Sigmoid colon (tissue), 7 donors: Measurements from ENCODE around the gene CCDC187. TPM values are rescaled to one million over a fixed set of nuclear protein-coding genes. Genes with fewer than 3 reads are reported as not detected.

Experiments
- DNase-seq: peaks from one replicate; pipeline ENCODE4 v3.0.0-alpha.2; 2019
- H3K27ac ChIP-seq, 4 donors: fragments of 200-600 bp; sonication (generic); one replicate each; pipeline ENCODE4 v1.5.1; 2016 to 2019; ENCODE audit warnings: mild to moderate bottlenecking in 1 of 4
- H3K27me3 ChIP-seq, 3 donors: fragments of 200-600 bp; sonication (generic); one replicate each; pipeline ENCODE4 v1.5.1; 2019; ENCODE audit warnings: mild to moderate bottlenecking in 1 of 3
- H3K36me3 ChIP-seq, 4 donors: fragments of 200-600 bp; sonication (generic); one replicate each; pipeline ENCODE4 v1.5.1; 2016 to 2019
- H3K4me1 ChIP-seq, 4 donors: fragments of 200-600 bp; sonication (generic); one replicate each; pipeline ENCODE4 v1.5.1; 2017 to 2019
- H3K4me3 ChIP-seq, 4 donors: fragments of 200-600 bp; sonication (generic); one replicate each; pipeline ENCODE4 v1.5.1; 2017 to 2019; ENCODE audit warnings: mild to moderate bottlenecking in 2 of 4, moderate library complexity in 1 of 4
- H3K9me3 ChIP-seq, 4 donors: fragments of 200-600 bp in 3 of 4; sonication (generic) in 3 of 4; one replicate each; pipeline versions ENCODE4 v1.5.1 to v1.6.1; 2013 to 2019
- CTCF ChIP-seq, 4 experiments: fragments of 450-650 bp in 3 of 4; fragments of 200-600 bp in 1 of 4; IDR thresholded peaks; one replicate each; pipeline ENCODE4 v1.5.1; 2016 to 2019; ENCODE audit warnings: antibody characterized with exemption in 4 of 4, mild to moderate bottlenecking in 3 of 4, moderate library complexity in 2 of 4
- EP300 ChIP-seq, 4 donors: sonication (generic); formaldehyde crosslinking; IDR thresholded peaks; one replicate each; pipeline ENCODE4 v1.6.1; 2017; ENCODE audit warnings: antibody characterized with exemption in 4 of 4
- POLR2A ChIP-seq, 2 donors: fragments of 450-650 bp; IDR thresholded peaks; one replicate each; pipeline ENCODE4 v1.6.1; 2016; ENCODE audit warnings: antibody characterized with exemption in 2 of 2, mild to moderate bottlenecking in 2 of 2, moderate library complexity in 2 of 2
- POLR2AphosphoS5 ChIP-seq, 4 donors: sonication (generic); formaldehyde crosslinking; IDR thresholded peaks; one replicate each; pipeline ENCODE4 v1.6.1; 2017; ENCODE audit warnings: antibody characterized with exemption in 4 of 4
- WGBS, 2 donors: extraction: QIAGEN DNeasy Blood & Tissue Kit; methylation state at CpG; one replicate each; pipeline ENCODE4 v1.1.7; 2013; 5-methylcytosine and 5-hydroxymethylcytosine counted together
- intact Hi-C: fragments of 100-400 bp; cut with DNase I; formaldehyde crosslinking; loops from one replicate; pipeline ENCODE4 v1.15.1; 2023
- polyA plus RNA-seq, 3 donors: library from polyadenylated mRNA; stranded (reverse); fragments of 200-250 nt; gene quantifications; one replicate each; pipeline ENCODE4 v1.2.3, GENCODE V29; 2013
- total RNA-seq, 4 donors: library from RNA; depleted of rRNA; stranded (reverse); fragments of >200 nt; gene quantifications; one replicate each; pipeline ENCODE4 v1.1.0, GENCODE V29; 2016
- donor health status: healthy with polysubstance abuse.
- donor health status: Bipolar disorder and iron deficiency.
- donor health status: healthy.

Gene CCDC187
- total and polyA plus RNA-seq, 7 donors, result 0.32 TPM; not detected in 6

GRCh38 chr9:136331556-136332481, 27.9 kb upstream of the CCDC187 start:
- TF ChIP-seq POLR2A (IDR thresholded peaks at IDR 0.05) (no peak), POLR2AphosphoS5 (IDR thresholded peaks at IDR 0.05) (no peak), EP300 (IDR thresholded peaks at IDR 0.05) (no peak), CTCF (IDR thresholded peaks at IDR 0.05) (no peak)
- no peak for DNase-seq
- no peak overlapping the region for H3K27ac ChIP-seq
- intact Hi-C loops, result no loop called here
- H3K4me3 ChIP-seq, result no peak overlapping the region
- WGBS, 2 donors, result 46 to 85% methylated on average over 46 of the region's 46 CpGs
- no peaks in the 10 kb centered on the region for H3K9me3 ChIP-seq
- H3K27me3 ChIP-seq, result no peaks in the 10 kb centered on the region
- peaks cover 0 to 10% (median 2%) of the 10 kb centered on the region in 4 donors for H3K36me3 ChIP-seq
- peaks cover 0 to 28% (median 22%) of the 10 kb centered on the region in 4 donors for H3K4me1 ChIP-seq

- intact Hi-C loops, result no loop called here
- no peak for DNase-seq
- WGBS, 2 donors, result 74 to 90% methylated on average over 15 of the region's 15 CpGs
- Histone ChIP-seq H3K36me3 (peaks cover 0 to 3% (median 1%) of the 10 kb centered on the region in 4 donors), H3K4me3 (no peak overlapping the region), H3K4me1 (peaks cover 0 to 36% (median 28%) of the 10 kb centered on the region in 4 donors), H3K27ac (no peak overlapping the region), H3K27me3 (no peaks in the 10 kb centered on the region), H3K9me3 (no peaks in the 10 kb centered on the region)
- TF ChIP-seq POLR2A (IDR thresholded peaks at IDR 0.05), result no peak
- TF ChIP-seq EP300 (IDR thresholded peaks at IDR 0.05), result no peak
- TF ChIP-seq CTCF (IDR thresholded peaks at IDR 0.05), result no peak
- no peak for TF ChIP-seq POLR2AphosphoS5 (IDR thresholded peaks at IDR 0.05)
Observed at GRCh38 chr9:136331030-136331429, 27.1 kb upstream of the CCDC187 start.

- Histone ChIP-seq H3K36me3 (peaks cover 0 to 3% (median 0%) of the 10 kb centered on the region in 4 donors), H3K27me3 (no peaks in the 10 kb centered on the region), H3K4me1 (peaks cover 0 to 37% (median 28%) of the 10 kb centered on the region in 4 donors), H3K9me3 (no peaks in the 10 kb centered on the region), H3K4me3 (no peak overlapping the region), H3K27ac (no peak overlapping the region)
- WGBS, 2 donors, result 73 to 82% methylated on average over 14 of the region's 14 CpGs
- DNase-seq, result no peak
- TF ChIP-seq CTCF (IDR thresholded peaks at IDR 0.05), result no peak
- no peak for TF ChIP-seq POLR2AphosphoS5 (IDR thresholded peaks at IDR 0.05)
- no peak for TF ChIP-seq EP300 (IDR thresholded peaks at IDR 0.05)
- TF ChIP-seq POLR2A (IDR thresholded peaks at IDR 0.05), result no peak
- intact Hi-C loops, result no loop called here
Observed at GRCh38 chr9:136330406-136330990, 26.6 kb upstream of the CCDC187 start.

GRCh38 chr9:136329636-136330405, 25.9 kb upstream of the CCDC187 start:
- peaks cover 0 to 3% (median 0%) of the 10 kb centered on the region in 4 donors for H3K36me3 ChIP-seq
- H3K27ac ChIP-seq, result no peak overlapping the region
- peaks cover 0 to 37% (median 28%) of the 10 kb centered on the region in 4 donors for H3K4me1 ChIP-seq
- intact Hi-C loops, result loop anchor here (5.0 to 10.0 kb wide), 2 partner anchors 32 to 315 kb away; partner anchors contain the start of gene DNLZ
- no peak for TF ChIP-seq POLR2AphosphoS5 (IDR thresholded peaks at IDR 0.05)
- TF ChIP-seq POLR2A (IDR thresholded peaks at IDR 0.05), result no peak
- TF ChIP-seq EP300 (IDR thresholded peaks at IDR 0.05), result no peak
- H3K9me3 ChIP-seq, result no peaks in the 10 kb centered on the region
- no peak overlapping the region for H3K4me3 ChIP-seq
- no peaks in the 10 kb centered on the region for H3K27me3 ChIP-seq
- DNase-seq, result no peak
- 87 to 89% methylated on average over 23 of the region's 23 CpGs for WGBS, 2 donors
